ENCODE measurements around the gene GNPDA1.

The GNPDA1 gene

GRCh38 chr5:142023836-142024235, 11.0 kb upstream of the GNPDA1 start:
- DNase-seq (ENCODE audit: low spot score) = no peak

DNA sequence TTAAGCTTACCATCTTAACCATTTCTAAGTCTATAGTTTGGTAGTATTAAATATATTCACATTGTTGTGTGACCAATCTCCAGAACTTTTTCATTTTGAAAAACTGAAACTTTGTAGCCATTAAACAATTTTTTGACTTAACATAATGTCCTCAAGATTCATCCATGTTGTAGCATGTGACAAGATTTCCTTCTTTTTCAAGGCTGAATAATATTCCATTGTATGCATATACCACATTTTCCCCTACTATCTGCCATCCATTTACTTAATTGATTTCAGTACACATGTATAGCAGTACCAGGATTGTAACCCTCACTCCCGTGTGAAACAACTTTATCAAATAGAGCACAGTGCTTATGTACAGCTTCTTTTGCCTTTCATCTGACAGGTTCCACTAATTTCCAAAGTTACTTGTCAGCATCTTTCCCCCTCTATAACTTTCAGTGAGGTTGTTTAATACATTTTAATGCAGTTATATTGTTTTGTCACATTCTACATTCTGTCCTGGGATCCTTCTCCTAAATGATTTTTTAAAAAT, 7.4 kb upstream of the GNPDA1 start:
- no peak for DNase-seq (ENCODE audit: low spot score)

DNA sequence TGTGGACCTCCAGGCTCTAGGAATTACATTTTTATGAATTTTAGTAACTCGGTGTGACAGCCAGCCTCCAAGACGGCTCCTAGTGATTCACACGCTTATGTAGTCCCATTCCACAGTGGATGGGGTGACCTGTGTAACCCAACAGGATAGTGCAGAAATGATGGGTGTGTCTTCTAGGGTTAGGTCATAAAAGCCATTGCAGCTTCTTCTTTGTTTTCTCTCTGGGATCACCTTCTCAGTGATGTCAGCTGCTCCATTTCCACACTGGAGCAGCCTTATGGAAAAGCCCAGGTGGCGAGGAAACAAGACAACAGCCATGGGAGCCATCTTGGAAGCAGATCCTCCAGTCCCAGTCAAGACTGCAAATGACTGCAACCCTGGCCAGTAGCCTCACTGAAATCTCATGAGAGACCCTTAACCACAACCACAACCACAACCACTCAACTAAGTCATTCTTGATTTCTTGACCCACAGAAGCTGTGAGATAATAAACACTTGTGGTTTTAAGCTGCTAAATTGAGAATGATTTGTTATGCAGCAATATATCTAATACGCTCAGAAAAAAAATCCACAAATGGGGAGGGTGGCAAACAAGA, 5.1 kb upstream of the GNPDA1 start:
- no peak for DNase-seq (ENCODE audit: low spot score)

DNA sequence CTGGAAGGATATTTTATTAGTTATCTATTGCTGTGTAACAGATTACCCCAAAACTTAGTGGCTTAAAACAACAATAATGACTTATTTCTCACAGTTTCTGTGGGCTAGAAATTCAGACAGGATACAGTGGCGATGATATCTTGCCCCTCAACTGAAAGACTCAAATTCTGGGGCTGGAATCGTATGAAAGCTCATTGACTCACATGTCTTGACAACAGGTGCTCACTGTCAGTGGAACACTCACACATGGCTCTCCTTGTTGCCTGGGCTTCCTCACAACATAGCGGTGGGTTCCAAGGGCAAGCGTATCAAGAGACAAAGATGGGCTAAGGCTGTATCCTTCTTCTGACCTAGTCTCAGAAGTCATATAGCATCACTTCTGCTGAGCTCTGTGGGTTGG, 3.7 kb upstream of the GNPDA1 start:
- no peak for DNase-seq (ENCODE audit: low spot score)

DNA sequence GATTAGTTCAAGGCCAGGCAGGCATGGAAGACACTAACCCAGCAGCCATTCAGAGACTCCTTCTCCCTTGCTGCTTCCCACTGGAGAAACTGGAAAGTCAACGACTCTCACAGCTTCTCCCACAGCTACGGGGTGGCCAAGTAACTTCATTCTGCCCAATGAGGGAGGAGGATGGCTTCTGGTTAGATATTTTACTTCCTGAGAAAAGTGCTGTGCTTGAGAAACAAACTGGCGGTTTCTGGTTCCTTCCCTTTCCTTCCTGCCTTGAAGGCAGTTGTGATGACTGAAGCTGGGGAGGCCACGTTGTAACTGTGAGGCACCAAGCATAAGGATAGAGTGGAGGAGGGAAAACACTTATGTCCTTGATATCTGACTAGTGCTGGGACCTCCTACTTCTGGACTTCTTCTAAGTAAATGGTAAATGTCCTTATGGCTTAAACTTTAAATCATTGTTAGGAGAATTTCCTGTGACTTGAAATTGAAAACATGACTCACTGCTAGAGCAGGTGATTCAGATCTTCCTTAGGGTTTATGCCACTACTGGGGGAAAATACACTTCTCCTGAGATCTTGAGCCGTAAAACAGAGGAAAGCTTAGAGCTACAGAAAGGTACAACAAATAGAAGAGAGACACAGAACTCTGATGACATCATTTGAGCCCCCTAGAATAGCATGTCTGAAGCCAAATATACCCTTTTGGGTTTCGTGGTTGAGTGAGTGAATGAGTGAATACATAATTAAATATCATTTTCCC, 3.1 kb upstream of the GNPDA1 start:
- peak; percentile 36 for DNase-seq (ENCODE audit: low spot score)

GRCh38 chr5:142014911-142015584, 2.2 kb upstream of the GNPDA1 start:
- DNase-seq (ENCODE audit: low spot score) = peak; percentile 61

DNA sequence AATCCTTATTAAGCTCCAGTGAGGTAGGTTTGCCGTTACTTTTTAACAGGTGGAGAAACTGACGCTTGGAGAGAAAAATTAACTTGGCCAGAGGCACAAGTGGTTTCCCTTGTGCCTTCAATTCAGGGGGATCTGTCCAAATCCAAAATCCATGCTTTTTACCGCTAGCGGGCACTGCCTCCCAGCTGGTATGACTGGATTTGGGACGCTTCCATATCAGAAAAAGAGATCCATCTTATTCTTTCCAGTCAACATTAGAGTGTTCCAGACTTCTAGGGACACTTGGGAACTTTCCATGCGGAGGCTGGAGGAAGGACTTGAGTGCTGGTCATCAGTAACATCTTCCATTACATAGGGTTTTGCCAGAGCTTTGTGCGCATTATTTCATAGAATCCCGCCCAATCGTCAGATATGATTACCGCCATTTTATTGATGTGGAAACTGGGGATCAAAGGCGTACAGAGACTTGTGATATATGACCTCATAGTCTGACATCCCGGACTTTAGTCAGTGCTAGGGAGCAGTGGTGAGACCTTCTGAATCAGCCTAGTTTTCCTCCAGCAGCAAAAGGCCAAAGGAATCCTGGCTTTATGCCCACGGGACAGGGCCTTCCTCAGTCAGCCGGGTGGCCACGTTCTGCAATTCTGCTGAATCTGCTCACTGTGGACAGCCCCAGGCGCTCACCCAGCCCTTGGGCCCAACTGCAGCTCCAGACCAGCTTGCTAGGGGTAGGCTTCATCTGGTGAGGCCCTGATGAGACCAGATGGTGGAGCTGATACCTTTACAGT, 1.1 kb upstream of the GNPDA1 start:
- DNase-seq (ENCODE audit: low spot score) = no peak

DNA sequence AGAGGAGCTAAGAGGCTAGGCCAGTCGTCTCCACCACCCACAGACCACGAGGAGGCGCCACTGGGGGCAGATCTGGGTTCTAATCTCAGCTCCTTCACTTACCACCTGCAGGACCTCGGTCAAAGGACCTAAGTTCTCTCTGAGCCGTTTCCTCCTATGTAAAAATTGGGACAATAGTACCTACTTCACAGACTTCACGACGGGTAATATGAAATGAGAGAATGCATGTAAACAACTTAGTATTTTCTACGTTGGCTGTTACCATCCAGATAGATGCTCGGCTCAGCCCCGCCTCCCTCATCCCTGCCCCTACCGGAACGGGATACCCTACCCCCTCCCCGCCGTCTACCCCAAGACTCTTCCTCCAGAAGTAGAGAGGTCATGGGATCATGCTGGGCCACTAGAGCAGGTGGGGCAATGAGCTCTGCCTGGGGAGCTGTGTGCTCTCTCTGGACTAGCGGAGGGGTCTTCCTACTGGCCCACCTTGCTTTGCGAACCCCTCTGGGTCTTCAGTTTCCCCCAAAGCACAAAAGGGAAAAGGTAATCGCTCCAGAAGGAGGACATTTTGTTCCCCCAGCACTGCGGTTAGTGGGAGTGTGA, 541 bp downstream of the GNPDA1 start:
- DNase-seq (ENCODE audit: low spot score) = no peak

DNA sequence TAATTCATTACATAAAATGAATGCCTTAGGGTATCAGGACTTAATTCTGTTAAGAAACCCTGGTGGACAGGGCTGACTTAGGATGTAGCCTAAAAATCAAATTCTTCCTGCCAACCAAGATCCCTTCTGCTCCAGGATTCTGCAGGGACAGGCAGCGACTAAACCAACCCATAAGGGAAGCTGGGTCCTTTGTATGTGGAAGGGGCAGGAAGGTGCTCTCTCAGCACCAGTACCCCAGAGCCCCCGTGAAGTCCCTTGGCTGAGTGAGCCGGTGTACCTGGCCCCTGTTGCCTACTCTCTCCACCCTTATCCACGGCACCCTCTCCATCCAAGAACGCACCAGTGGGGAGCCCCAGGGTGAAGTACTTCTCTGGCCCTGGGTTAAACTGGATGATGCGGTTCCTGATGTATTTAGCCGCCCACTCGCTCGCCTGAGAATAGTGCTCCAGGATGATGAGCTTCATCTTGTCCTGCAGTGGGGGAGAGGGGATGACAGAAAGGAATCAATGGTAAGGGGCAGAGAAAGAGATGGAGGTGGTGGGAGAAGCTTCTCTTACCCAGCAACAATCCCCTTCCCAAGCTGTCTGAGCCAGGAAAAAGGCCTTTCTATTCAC, 1.1 kb downstream of the GNPDA1 start:
- no peak for DNase-seq (ENCODE audit: low spot score)

GRCh38 chr5:142009886-142010285, 2.9 kb downstream of the GNPDA1 start:
- DNase-seq (ENCODE audit: low spot score) = no peak

DNA sequence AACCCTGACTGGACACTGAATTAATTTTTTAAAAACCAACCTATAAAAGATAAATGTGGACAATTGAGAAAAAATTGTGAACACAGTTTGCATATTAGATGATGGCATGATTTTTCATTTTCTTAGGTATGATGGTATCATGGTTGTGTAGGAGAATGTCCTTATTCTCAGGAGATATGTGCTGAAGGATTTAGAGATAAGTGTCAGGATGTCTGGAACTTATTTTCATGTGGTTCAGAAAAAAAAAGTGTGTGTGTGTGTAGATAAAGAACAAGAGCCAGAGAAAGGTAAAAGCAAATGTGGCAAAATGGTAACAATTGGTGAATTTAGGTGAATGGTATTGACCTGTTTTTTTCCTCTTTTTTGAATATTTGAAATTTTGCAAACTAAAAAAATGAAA, 4.0 kb downstream of the GNPDA1 start:
- no peak for DNase-seq (ENCODE audit: low spot score)

DNA sequence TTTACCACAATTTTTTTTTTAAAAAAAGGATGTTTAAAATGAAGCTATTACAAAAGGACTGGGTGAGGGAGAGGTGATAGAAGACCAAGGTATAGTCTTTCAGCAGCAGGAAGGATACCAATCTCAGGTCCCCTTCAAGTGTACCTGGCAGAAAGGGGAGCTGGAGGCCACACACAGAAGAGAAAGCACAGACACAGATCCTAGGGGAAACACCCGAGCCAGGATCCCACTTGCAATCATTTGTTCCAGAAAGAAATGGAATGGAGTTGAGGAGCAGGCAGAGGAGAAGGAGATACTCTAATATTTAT, 5.6 kb downstream of the GNPDA1 start:
- no peak for DNase-seq (ENCODE audit: low spot score)

GRCh38 chr5:142006363-142007236, 6.2 kb downstream of the GNPDA1 start:
- DNase-seq (ENCODE audit: low spot score) = no peak

DNA sequence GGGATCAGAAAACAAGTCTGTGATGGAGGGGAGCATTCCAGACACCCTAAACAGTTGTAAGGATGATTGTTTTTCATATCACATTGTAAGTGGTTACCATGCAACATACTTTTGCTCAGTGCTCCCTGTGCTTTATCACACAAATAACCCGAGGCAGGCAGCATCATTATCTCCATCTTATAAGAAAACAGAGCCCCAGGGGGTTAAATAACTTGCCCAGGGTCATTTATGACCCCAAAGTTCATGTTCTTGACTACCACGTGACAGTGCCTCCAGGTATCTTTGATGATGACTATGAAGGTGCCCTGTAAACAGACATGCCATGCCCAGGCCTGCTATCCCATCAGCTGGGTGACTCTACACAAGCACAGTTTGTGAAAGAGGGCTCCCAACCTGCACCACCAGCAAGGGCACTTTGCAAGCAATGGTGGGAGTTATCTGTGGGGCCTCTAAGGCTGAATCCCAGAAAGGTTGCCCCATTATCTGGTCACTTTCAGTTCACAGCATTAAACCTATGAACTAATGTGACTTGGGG, 9.5 kb downstream of the GNPDA1 start:
- no peak for DNase-seq (ENCODE audit: low spot score)

DNA sequence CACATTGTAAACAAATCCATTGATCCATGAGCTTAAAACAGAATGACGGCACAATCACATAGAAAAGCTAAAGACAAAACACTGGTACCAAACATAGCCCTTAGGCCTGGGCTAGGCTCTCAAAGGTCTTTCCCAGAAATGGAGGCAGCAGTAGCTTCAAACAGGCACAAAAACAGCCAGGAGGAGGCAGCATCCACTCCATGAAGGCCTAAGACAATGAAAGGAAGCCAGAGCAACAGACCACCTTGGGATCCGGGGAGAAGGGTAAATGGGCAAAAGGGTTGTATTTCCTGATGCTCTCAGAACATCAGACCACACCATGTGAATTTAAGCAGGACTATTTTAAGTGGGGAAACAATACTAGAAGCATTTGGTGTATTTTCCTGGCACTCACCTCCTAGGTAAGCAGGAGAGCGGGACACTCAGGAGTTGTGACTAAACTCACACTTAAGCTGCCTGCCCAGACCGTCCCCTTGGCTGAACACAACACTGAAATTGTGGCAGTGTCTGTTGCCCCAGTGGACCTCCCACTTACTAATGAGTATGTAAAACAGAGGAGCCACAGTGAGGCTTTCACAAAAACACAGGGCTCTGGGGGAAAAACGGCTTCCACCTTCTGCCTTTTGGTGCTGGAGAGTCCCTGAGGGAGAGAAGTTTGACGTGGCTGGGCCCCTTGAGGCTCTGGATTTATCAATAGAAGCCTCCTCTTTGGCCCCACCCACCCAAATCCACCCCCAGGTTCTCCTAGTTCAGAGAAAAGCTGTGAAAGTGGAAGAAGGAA, 11.9 kb downstream of the GNPDA1 start:
- DNase-seq (ENCODE audit: low spot score) = no peak

GRCh38 chr5:142000173-142000572, 12.7 kb downstream of the GNPDA1 start:
- DNase-seq (ENCODE audit: low spot score) = no peak

- DNase-seq (ENCODE audit: low spot score) = no peak
These were observed 15.4 kb downstream of the GNPDA1 start for GRCh38 chr5:141997358-141997960.

GRCh38 chr5:141995656-141996055, 17.2 kb downstream of the GNPDA1 start:
- DNase-seq (ENCODE audit: low spot score) = no peak

DNA sequence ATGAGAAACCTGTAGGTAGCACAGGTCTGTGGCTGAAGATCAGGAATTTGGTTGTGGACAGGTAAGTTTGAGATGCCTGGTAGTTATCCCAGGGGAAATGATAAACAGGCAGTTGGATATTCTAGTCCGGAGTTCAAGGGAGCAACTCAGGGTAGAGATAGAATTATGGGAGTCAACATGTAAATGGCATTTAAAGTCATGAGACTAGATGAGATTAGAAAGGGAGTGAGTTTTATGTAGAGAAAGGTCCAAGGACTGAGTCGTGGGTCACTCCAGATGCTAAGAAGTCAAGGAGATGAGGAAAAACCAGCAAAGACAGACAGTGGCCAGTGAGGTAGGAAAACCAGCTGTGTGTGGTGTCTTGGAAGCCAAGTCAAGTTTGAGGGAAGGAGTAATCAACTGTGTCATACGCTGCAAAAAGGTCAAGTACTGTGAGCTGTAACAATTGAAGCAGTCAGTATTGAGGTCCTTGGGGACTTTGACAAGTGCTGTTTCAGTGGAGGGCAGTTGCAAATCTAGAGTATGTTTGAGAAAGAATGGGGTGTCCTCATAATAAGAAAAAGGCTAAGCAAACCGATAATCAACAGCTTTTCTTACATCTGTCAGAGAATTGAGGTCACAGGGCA, 18.2 kb downstream of the GNPDA1 start:
- DNase-seq (ENCODE audit: low spot score) = peak; percentile 48
